HepG2 (cell line): ENCODE results near the gene COL18A1. TPM values are rescaled to one million over a fixed set of nuclear protein-coding genes. Genes with fewer than 3 reads are reported as not detected.
A peak's percentile ranks its signal among the peaks of the same experiment; 100 is the strongest.

Experiments
- ARID2 ChIP-seq: sonication (generic); formaldehyde crosslinking; IDR thresholded peaks from 2 replicates; pipeline ENCODE4 v1.8.1; 2022; ENCODE audit warnings: mild to moderate bottlenecking, missing genetic modification reagents, borderline replicate concordance
- CAMTA2 ChIP-seq: sonication (generic); formaldehyde crosslinking; IDR thresholded peaks from 2 replicates; pipeline ENCODE4 v1.4.0; 2020; ENCODE audit warnings: mild to moderate bottlenecking, missing genetic modification reagents, borderline replicate concordance
- GATAD2A ChIP-seq: IDR thresholded peaks from 2 replicates; pipeline ENCODE4 v1.6.1; 2016
- HMG20A ChIP-seq: IDR thresholded peaks from 2 replicates; pipeline ENCODE4 v1.6.1; 2016; ENCODE audit warnings: borderline replicate concordance
- HMG20B ChIP-seq: conservative IDR thresholded peaks from 2 replicates; pipeline ENCODE4 v1.6.1; 2016; ENCODE audit warnings: missing genetic modification reagents, missing compliant biosample characterization
- HMGXB4 ChIP-seq, 2 experiments: sonication (generic) in 1 of 2; formaldehyde crosslinking in 1 of 2; IDR thresholded peaks; 2 replicates each; pipeline versions ENCODE4 v1.4.0 to v1.6.1; 2018 to 2020; ENCODE audit warnings: missing genetic modification reagents in 2 of 2, borderline replicate concordance in 1 of 2, low read depth in 1 of 2, mild to moderate bottlenecking in 1 of 2, missing biosample characterization in 1 of 2
- ISL2 ChIP-seq: sonication (generic); formaldehyde crosslinking; IDR thresholded peaks from 2 replicates; pipeline ENCODE4 v1.5.0; 2020; ENCODE audit warnings: missing genetic modification reagents
- NR2C2 ChIP-seq: sonication (generic); formaldehyde crosslinking; IDR thresholded peaks from 2 replicates; pipeline ENCODE4 v1.4.0; 2020; ENCODE audit warnings: missing genetic modification reagents, mild to moderate bottlenecking, moderate library complexity, borderline replicate concordance
- PREB ChIP-seq: sonication (generic); formaldehyde crosslinking; IDR thresholded peaks from 2 replicates; pipeline ENCODE4 v1.4.0; 2020; ENCODE audit warnings: missing genetic modification reagents
- REL ChIP-seq: sonication (generic); formaldehyde crosslinking; conservative IDR thresholded peaks from 2 replicates; pipeline ENCODE4 v1.8.0; 2022; ENCODE audit warnings: mild to moderate bottlenecking, missing genetic modification reagents, moderate library complexity
- SOX6 ChIP-seq, 2 experiments: fragments of 450-650 bp in 1 of 2; sonication (generic) in 1 of 2; formaldehyde crosslinking in 1 of 2; IDR thresholded peaks; 2 replicates each; pipeline versions ENCODE4 v1.4.0 to v1.6.1; 2017 to 2020; ENCODE audit warnings: antibody characterized with exemption in 1 of 2, mild to moderate bottlenecking in 1 of 2, missing genetic modification reagents in 1 of 2
- TCF7 ChIP-seq: sonication (generic); IDR thresholded peaks from 2 replicates; pipeline ENCODE4 v1.6.1; 2016; ENCODE audit warnings: antibody characterized with exemption, low read depth
- TRIM24 ChIP-seq: sonication (generic); formaldehyde crosslinking; IDR thresholded peaks from 2 replicates; pipeline ENCODE4 v1.8.0; 2022; ENCODE audit warnings: mild to moderate bottlenecking, missing genetic modification reagents
- ZBTB21 ChIP-seq: sonication (generic); formaldehyde crosslinking; IDR thresholded peaks from 2 replicates; pipeline ENCODE4 v1.4.0; 2020; ENCODE audit warnings: missing genetic modification reagents
- ZBTB44 ChIP-seq: sonication (generic); formaldehyde crosslinking; IDR thresholded peaks from 2 replicates; pipeline ENCODE4 v1.4.0; 2020; ENCODE audit warnings: missing genetic modification reagents
- ZNF180 ChIP-seq: sonication (generic); formaldehyde crosslinking; IDR thresholded peaks from 2 replicates; pipeline ENCODE4 v1.4.0; 2020; ENCODE audit warnings: low read depth, missing genetic modification reagents, borderline replicate concordance
- ZNF331 ChIP-seq: sonication (generic); formaldehyde crosslinking; IDR thresholded peaks from 2 replicates; pipeline ENCODE4 v1.4.0; 2020; ENCODE audit warnings: missing genetic modification reagents
- ZNF557 ChIP-seq: sonication (generic); formaldehyde crosslinking; IDR thresholded peaks from 2 replicates; pipeline ENCODE4 v1.4.0; 2020; ENCODE audit warnings: missing genetic modification reagents
- ZNF615 ChIP-seq: sonication (generic); formaldehyde crosslinking; IDR thresholded peaks from 2 replicates; pipeline ENCODE4 v1.5.0; 2020; ENCODE audit warnings: mild to moderate bottlenecking, missing genetic modification reagents, borderline replicate concordance
- ZNF672 ChIP-seq: sonication (generic); formaldehyde crosslinking; IDR thresholded peaks from 2 replicates; pipeline ENCODE4 v1.8.1; 2022; ENCODE audit warnings: missing genetic modification reagents
- ZNF674 ChIP-seq: sonication (generic); formaldehyde crosslinking; IDR thresholded peaks from 2 replicates; pipeline ENCODE4 v1.5.0; 2020; ENCODE audit warnings: low read depth, mild to moderate bottlenecking, missing genetic modification reagents
- ZNF768 ChIP-seq: sonication (generic); formaldehyde crosslinking; IDR thresholded peaks from 2 replicates; pipeline ENCODE4 v1.4.0; 2020; ENCODE audit warnings: missing genetic modification reagents
- ZNF770 ChIP-seq: sonication (generic); formaldehyde crosslinking; IDR thresholded peaks from 2 replicates; pipeline ENCODE4 v1.5.0; 2020; ENCODE audit warnings: mild to moderate bottlenecking, missing genetic modification reagents
- polyA plus RNA-seq, 8 experiments: library from polyadenylated mRNA; depleted of rRNA in 3 of 8; stranded (reverse) in 7 of 8; unstranded in 1 of 8; fragments of >200 nt; fragmentation: Illumina TruSeq in 4 of 8; extraction: Trizol in 4 of 8; gene quantifications; 2 replicates each; pipeline versions ENCODE4 v1.2.1 to v1.2.3, GENCODE V29; 2011 to 2016; ENCODE audit warnings: low read depth in 4 of 8, missing spikeins in 1 of 8, mixed read lengths in 1 of 8; ENCODE audit not compliant: insufficient read depth in 1 of 8
- total RNA-seq, 5 experiments: library from RNA; depleted of rRNA; stranded (reverse); fragments of >200 nt; fragmentation: Illumina TruSeq; extraction: Trizol; gene quantifications; 2 replicates each; pipeline ENCODE4 v1.2.3, GENCODE V29; 2016; ENCODE audit warnings: low read depth in 1 of 5

COL18A1 gene
- total and polyA plus RNA-seq, 2 of the 13 experiments (the other 11 are each of a cell fraction or from before 2014, with no cell fraction given) = 79.0 to 102 TPM

GRCh38 chr21:45528981-45529784 is 124.2 kb downstream of the COL18A1 start (continued):
- TF ChIP-seq SOX6 (IDR thresholded peaks at IDR 0.05) (no peak), SOX6 (CRISPR knock-in tag; IDR thresholded peaks at IDR 0.05) (0 out of 2 replicates have a peak, but pooled peaks have one; percentile 47), ZNF180 (CRISPR knock-in tag) (no peak), ZBTB44 (CRISPR knock-in tag) (no peak), ZBTB21 (no peak), ZNF770 (CRISPR knock-in tag) (no peak), TCF7 (no peak), ZNF615 (CRISPR knock-in tag) (no peak), ZNF768 (no peak; the same call in 1 of the 2 replicates), PREB (CRISPR knock-in tag) (no peak), TRIM24 (CRISPR knock-in tag) (no peak), REL (CRISPR knock-in tag) (no peak), ZNF672 (0 out of 2 replicates have a peak, but pooled peaks have one; percentile 33), CAMTA2 (no peak), HMG20A (CRISPR knock-in tag) (no peak; the same call in 1 of the 2 replicates), HMGXB4 (CRISPR knock-in tag; IDR thresholded peaks at IDR 0.05; ENCODE audit: borderline replicate concordance in 1 of 2, low read depth in 1 of 2) (peak in 1 of 2 experiments; percentile 26; a peak in 1 of 4 replicates), ZNF331 (CRISPR knock-in tag) (no peak), ZNF674 (CRISPR knock-in tag) (no peak), NR2C2 (CRISPR knock-in tag) (peak; percentile 75), HMG20B (CRISPR knock-in tag) (no peak), ZNF557 (no peak), GATAD2A (CRISPR knock-in tag) (peak; percentile 82), ARID2 (CRISPR knock-in tag) (no peak), ISL2 (no peak)
